SHP77 (cell line): Measurements from ENCODE around the gene OPA1.
"Not testable (repeated sequence)": the region's sequence is repeated elsewhere in the genome, so short reads cannot be mapped to it uniquely, and the experiment has no call there.

Source experiments
- DNase-seq, 2 experiments: peaks; one replicate each; lab custom pipeline; 2025; lab: John Stamatoyannopoulos, UW

Gene OPA1

DNA sequence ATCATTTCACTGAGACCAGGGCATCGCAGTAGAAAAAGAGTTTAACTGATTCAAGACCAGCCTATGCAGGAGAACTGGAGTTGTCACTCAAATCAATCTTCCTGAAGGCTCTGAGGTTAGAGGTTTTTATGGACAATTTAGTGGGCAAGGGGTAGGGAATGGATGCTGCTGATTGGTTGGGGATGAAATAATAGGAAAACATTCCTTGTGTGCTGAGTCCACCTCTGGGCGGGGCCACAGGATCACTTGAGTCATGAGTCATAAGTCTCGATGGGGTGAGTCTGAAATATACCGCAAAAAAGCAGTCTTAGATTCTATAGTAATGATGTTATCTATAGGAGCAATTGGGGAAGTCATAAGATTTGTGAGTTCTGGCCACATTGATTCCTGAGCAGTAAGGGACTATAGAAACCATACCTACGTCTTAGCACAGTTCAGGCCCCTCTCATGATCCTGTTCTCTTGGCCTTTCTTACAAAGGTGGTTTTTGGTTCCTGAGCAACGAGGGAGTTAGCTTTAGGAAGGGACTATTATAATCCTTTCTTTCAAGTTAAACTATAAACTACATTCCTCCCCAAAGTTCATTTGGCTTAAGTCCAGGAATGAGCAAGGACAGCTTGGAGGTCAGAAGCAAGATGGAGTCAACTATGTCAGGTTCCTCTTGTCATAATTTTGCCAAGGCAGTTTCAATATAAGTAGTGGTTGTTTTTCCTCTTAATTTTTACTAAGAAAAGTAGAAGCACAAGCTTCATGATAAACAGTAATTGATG, 2.7 kb upstream of the OPA1 start:
- DNase-seq, result no peak

DNA sequence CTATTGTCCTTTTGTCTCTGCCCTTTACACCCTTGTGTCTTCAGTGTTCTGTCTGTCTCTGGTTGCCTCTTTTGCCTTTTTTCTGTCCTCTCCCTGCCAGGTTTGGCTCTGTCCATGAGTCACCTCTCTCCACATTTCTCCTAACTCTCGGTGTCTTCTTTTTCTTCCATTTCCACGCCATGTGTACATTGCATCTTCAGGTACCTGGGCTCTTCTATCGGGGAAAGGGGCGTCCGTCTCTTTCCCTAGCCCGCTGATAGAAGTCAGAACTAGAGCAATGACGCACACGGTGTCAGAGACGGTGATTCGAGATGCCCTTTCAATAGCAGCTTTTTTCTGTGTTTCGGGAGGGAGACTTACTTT, 641 bp downstream of the OPA1 start:
- no peak for DNase-seq

DNA sequence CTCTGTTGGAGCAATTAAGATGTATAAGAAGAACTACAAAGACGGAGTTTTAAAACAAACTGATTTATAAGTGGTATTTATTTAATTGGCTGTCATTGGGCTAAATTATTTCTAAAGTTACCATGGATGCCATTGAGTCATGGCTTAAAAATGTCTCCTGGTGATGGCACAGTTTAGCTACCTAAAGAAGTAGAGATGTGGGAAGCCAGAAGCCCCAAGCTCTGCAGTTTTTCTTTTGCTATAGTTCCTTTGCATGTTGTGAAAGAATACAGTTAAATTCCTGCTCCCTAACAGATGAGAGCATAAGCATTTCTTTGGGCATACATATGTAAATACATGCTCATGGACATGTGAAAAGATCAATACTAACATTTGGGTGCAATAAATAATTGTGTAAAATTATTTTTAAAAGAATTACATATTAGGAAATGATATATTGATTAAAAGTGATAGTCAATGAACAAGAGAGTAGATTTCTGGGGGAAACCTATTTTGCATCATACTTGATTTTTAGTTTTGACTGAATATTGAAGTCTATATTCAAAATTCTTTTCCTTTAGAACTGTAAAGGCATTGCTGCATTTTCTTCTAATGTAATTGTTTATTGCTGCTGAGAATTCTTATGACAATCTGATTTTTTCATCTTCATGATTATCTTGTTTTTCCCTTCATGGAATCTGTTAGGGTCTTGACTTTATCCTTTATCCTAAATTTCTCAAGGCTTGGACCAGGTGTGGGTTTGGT, 2.1 kb downstream of the OPA1 start:
- DNase-seq, result no peak

DNA sequence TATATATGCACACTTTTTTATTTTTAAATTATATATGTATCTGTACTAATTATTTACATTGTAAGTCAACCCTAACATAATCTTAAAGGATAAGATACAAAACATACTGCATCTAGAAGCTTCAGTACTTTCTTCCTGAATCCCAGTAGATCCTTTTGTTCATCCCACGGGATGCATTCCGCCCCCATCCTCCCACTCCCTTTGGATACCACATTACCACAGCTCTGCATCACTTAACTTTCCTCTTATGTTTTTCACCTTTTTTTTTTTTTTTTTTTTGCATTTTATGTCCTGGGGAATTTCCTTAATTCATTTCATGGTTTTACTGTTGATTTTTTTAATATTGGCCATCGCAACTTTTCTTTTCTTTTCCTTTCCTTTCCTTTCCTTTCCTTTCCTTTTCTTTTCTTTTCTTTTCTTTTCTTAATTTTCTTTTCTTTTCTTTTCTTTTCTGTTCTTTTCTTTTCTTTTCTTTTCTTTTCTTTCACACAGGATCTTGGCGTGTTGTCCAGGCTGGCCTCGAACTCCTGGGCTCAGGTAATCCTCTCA, 3.0 kb downstream of the OPA1 start:
- DNase-seq, result no peak

DNA sequence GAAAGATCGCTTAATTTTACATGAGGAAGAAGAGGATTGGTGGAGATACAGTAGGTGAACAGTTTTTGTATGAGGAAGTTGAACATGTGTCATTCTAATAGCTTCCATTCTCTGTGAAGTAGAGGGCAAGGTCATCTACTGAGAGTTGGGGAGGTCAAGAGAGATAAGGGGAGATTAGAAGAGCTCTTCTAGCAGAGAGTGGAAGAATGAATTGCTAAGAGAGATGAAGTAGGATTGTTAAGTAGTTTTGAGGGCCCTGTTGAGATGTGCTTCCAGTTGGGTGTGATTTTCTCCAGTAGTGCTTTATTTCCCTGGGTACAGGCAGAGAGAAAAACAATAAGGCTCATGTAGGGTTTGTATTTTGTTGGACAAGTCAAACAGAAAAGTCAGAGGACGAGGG, 5.2 kb downstream of the OPA1 start:
- DNase-seq, result no peak

DNA sequence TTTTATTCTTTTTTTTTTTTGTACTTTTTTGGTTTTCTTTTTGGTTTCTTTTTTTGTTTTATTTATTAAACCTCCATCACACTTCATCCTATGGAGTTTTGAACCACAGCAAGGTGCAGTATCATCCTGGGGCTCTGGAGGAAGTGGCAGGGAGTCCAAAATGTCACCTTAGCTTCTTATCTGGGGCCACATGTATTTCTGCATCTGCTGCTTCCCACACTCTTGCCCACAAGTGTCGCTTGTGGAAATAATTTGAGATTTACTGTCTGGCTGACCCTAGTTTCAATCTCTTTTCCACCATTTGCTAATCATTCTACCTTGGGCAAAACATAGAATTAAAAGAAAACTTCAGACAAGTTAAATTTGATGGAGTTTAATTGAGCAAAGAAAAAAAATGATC, 6.4 kb downstream of the OPA1 start:
- no peak for DNase-seq

DNA sequence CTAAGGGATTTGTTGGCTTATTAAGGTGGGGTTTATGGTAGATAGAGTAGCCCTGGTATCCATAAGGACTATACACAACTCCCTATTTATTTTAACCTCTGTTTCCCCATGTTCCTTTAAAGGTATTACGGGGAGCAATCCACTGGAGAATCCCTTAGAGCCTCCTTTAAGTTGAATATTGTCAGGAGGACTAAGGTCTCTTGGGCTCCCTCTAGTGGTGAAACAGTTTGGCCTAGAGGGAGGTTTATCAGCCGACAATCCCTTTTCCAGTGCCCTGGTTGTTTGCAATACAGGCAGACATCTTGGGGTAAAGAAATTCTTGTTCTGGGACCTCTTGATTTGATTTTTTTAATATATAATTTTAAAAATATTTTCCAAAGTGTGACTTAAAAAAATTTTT, 12.9 kb downstream of the OPA1 start:
- DNase-seq, result peak; percentile 16 to 35

DNA sequence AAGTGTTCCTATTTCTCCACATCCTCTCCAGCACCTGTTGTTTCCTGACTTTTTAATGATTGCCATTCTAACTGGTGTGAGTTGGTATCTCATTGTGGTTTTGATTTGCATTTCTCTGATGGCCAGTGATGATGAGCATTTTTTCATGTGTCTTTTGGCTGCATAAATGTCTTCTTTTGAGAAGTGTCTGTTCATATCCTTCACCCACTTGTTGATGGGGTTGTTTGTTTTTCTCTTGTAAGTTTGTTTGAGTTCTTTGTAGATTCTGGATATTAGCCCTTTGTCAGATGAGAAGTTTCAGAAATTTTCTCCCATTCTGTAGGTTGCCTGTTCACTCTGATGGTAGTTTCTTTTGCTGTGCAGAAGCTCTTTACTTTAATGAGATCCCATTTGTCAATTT, 13.9 kb downstream of the OPA1 start:
- not testable (repeated sequence) for DNase-seq

DNA sequence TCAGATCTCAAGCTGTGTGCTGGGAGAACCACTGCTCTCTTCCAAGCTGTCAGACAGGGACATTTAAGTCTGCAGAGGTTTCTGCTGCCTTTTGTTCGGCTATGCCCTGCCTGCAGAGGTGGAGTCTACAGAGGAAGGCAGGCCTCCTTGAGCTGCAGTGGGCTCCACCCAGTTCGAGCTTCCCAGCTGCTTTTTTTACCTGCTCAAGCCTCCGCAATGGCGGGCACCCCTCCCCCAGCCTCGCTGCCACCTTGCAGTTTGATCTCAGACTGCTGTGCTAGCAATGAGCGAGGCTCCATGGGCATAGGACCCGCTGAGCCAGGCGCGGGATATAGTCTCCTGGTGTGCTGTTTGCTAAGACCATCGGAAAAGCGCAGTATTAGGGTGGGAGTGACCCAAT, 17.5 kb downstream of the OPA1 start:
- not testable (repeated sequence) for DNase-seq

DNA sequence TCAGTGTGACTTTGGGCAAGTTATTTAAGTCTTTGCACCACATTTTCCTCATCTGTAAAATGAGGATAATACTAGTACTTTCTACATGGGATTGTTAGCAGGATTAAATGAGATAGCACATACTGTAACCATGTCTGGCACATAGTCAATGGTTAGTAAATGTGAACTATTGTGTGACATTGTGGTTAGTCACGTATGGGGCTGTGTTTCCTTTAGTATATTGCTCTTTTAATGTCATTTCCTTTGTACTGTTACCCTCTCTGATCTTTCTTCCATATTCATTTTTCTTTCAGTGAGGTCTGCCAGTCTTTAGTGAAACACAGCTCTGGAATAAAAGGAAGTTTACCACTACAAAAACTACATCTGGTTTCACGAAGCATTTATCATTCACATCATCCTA, 21.4 kb downstream of the OPA1 start:
- DNase-seq, result no peak

DNA sequence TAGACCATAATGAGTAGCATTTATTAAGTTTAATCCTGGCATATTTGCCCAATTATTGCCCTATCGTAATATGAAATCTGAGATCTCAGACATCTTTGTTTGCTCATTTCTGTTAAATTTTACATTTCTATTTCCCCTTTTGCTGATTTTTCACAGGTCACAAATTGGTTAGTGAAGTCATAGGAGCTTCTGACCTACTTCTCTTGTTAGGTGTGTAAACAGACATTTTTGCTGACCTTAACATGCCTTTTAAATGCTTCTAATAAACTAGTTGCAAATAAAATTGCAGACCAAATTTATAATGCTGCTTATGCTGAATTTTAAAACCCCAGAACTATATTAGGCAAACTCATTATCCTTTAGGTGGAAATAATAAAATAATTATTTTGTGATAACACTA, 24.6 kb downstream of the OPA1 start:
- no peak for DNase-seq

DNA sequence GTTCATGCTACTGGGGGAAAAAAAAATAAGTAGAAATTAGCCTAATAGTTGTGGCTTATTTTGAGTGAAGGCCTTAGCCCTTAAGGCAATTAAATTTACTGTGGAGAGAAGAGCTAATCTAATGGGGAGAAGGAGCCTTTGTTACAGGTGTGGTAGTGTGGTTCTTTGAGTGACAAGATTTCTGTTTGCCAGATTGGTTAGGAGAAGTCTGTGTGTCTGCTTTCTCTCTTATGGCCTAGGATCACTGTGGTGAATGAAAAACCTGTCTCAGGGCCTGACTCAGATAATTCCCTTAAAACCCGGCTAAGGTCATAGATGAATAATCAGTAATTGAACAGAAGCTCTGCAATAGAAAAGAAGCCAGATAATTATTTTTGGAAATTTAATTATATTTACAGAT, 27.0 kb downstream of the OPA1 start:
- DNase-seq, result no peak

DNA sequence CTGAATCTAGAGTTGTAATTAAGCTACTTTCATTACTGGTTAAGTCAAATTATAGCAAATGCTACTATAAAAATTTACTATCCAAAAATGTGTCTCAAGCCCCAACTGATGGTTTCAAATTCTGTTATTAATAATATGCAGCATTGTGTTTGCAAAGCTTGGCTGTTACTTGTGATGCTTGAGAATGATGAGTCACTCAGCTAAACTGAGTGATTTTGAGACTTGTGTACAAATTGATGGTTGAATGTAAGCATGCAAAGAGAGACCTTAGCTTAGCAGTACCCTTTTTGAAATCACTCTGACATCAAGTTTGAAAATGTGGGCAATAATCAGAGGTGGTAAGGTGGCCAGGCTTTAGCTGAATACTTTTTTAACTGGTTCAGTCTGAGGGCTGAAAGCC, 27.6 kb downstream of the OPA1 start:
- DNase-seq, result no peak

DNA sequence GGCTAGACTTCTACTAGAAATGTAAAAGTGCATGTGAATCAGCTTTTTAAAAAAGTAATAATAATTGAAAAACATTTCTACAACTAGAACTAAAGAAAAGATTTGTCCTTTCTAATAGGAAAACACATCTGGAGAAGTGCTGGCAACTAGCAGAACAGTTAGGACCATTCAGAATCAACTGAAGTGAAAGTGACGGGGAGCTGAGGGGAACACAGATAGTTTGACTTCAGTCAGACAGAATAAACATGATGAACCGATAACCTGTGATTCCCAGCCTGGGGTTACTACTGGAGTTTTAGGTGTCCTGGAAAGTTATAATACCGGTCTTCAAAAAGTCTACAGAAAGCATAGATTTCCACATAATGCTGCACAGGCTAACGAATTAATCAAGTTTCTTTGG, 28.1 kb downstream of the OPA1 start:
- no peak for DNase-seq

DNA sequence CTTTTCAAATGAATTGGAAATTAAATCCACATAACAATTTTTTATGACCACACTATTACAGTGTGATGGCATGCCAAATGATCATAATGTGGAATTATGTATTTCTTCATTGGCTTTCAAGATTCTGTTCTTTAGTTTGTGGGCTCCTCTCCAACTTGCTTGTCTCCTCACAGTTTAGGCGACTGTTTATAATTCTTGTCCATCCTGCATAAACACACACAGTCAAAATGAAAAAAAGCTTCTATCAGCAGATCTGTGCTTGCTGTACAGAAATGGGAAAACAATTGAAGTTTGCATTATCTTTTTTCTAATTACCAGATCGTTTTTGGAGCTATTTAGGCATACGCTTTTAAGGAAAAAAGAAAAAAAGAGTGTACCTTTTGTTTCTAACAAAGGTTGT, 37.0 kb downstream of the OPA1 start:
- DNase-seq, result no peak

DNA sequence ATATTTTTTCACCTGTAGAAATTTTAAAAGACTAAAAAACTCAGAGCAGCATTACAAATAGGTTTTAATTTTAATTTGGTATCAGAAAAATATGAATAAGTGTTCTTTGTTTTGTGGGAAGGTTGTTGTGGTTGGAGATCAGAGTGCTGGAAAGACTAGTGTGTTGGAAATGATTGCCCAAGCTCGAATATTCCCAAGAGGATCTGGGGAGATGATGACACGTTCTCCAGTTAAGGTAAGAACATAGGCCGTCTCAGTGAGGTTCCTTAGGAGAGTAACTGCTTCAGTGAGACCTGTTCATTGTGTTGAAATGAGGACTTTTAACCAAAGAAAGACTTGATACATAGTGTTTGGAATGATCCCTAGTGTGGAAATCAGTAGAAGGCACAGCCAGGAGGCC, 44.8 kb downstream of the OPA1 start:
- DNase-seq, result no peak

DNA sequence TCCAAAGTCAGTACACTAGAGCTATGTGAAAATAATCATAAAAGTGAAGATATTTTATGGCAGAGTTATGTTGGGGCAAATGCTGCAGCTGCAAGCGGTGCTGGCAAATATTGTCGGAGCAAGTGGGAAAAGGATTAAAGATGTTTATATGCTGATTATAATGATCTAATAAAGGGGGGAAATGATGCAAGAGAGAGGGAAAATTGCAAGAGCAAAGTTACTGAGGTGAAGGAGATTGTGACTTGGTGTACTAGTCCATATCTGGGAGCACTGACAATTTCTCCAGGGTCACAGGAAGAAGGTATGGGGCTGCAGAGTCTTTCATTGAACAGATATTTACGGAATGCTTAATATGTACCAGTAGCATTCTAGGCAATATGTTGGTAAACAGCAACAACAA, 45.8 kb downstream of the OPA1 start:
- DNase-seq, result no peak

DNA sequence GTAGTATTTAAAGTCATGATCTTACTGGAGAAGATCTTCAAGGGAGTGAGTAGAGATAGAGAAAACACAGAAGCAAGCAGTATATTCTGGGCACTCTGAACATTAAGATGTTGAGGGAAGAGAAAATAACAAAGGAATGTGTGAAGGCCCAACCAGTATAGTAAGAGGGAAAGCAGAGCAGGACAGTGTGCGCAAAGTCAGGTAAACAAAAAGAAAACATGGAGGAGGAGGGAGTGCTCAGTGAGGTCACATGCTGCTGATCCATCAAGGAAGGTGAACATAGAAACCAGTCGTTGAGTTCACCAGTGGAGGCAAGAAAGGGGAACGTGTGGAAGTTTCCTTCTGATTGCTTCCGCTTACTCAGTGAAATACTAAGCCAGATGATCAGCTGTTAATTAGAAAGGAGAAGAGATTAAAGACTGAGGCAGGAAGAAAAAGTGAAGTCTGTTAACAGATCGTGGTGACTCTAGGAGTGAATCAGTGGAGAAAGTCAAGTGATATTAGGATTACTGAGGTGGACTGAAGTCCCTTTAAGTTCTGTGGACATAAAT, 47.2 kb downstream of the OPA1 start:
- no peak for DNase-seq

DNA sequence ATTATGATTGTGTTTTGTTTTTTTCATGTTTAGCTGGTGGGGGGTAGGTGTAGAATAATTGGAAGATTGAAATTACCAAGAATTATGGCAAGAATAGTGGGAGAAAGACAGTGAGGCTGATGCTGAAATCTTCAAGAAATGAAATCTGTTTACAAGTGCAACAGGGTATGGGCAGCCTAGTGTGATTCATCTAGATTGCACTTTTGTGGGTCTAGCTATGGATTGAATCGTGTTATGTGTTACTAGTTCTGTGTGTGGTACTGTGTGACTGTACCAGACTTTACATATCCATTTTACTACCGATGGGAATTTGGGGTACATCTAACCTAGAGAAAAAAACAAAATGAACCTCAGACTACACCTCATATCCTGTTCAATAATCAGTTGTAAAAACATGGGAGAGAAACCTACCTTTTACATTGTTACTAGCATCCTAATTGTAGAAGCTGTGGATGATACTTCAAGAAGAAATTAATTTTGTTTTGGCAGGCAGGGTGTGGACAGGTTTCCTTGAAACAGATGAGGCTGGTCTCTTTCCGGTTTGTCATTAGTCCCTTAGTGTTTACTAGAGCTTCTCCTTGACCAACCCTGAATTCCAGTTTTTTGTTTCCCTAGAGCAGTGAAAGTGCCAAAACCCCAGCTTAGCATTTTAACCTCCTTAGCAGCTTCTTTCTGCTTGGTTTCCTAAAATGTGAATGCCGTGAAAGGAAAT, 47.9 kb downstream of the OPA1 start:
- no peak for DNase-seq

DNA sequence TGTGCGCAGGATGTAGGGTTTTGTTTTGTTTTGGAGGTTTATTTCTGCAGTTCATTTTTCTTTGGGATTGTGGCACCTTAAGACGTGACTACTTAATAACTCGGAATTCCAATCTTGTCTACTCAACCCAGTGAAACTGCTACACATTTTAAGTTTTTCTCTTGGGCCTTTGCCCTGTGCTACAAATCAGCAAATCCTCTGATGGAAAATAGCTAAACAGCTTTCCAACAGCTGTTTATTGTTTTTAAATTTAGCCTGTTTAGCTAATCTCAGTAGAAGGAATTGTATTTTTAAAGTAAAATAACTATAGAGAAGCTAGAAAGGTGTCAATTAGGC, 48.4 kb downstream of the OPA1 start:
- no peak for DNase-seq

DNA sequence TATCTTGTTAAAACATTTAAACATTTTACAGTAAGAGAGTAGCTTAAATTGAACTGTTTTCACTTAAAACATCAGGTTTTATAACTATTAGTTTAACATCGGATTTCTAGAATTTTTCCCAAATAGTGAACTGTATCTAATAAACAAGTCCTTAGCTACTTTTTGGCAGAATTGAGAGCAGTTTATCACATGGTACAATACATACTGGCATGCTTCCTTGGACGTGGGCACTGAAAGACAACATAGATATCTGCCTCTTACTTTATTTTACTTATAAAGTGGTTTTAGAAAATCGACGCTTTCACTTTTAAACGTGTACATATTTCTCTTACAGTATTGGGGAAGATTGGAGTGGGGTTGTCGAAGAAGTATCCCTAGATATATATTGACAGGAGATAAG, 52.8 kb downstream of the OPA1 start:
- no peak for DNase-seq

DNA sequence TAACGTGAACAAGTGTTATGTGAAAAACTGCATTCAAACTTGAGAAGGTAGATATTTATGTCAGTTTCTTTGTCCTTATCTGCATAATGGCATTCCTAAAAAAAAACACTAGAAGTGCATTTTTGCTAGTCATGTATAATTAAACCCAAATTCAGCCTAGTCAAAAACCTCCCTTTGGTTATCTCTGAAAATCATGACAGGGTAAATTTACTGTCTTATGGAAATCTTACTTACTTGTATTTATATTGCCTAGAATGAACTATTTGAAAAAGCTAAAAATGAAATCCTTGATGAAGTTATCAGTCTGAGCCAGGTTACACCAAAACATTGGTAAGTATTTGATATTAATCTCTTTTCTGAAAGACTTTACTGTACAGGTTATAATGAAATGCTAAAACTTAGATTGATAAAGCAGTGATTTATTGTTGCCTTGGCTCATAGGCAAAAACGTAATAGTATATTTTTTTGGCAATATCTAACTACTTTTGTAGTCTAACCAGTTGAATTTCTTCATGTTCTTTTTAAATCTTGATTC, 55.6 kb downstream of the OPA1 start:
- DNase-seq, result no peak

DNA sequence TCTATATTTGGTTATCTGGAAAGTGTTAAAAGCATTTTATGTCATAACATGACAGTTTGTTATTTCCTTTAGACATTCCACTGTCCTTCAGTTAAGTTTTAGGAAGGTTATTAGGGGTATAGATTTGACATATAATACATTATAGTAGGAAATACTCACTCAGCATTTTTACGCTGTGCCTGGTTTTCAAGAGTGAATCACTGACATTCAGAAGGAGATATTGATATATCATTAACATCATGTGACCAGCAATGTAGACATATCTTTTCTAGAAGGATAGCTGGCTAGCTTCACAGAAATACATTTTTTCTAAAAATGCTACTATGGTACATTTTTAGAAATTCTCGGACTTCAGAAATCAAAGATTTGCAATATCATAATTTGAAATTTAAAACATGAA, 57.6 kb downstream of the OPA1 start:
- no peak for DNase-seq
